Progenitor cell of endocrine pancreas (in vitro differentiated cells): ENCODE results near the gene ANKRD65. TPM values are rescaled to one million over a fixed set of nuclear protein-coding genes. Genes with fewer than 3 reads are reported as not detected.

Source experiments
- DNase-seq: peaks from one replicate; pipeline ENCODE4 v3.0.0; 2021; ENCODE audit warnings: low spot score; ENCODE audit not compliant: unreplicated experiment
- H3K27ac Mint-ChIP-seq: 2 replicates; pipeline ENCODE4 v1.8.0; 2021; ENCODE audit warnings: mild to moderate bottlenecking, moderate library complexity, mixed read lengths
- H3K27me3 Mint-ChIP-seq: 2 replicates; pipeline ENCODE4 v1.8.0; 2021; ENCODE audit warnings: mixed read lengths
- H3K36me3 Mint-ChIP-seq: 2 replicates; pipeline ENCODE4 v1.8.0; 2022; ENCODE audit warnings: mixed read lengths; ENCODE audit not compliant: insufficient read depth
- H3K4me1 Mint-ChIP-seq: 2 replicates; pipeline ENCODE4 v1.8.0; 2021; ENCODE audit warnings: low read depth, mixed read lengths
- H3K4me3 Mint-ChIP-seq: 2 replicates; pipeline ENCODE4 v1.8.0; 2021; ENCODE audit warnings: low read depth, mild to moderate bottlenecking, moderate library complexity, mixed read lengths
- H3K9me3 Mint-ChIP-seq: 2 replicates; pipeline ENCODE4 v1.8.0; 2021; ENCODE audit warnings: low read depth, mixed read lengths
- total RNA-seq: library from RNA; stranded (reverse); gene quantifications from 2 replicates; pipeline ENCODE4 v1.2.1, GENCODE V29; 2021
- TF ChIP-seq, protein P1 (sequence below): fragments of 200-600 bp; sonication (generic); IDR thresholded peaks from one replicate; pipeline ENCODE4 v1.5.0; 2021; ENCODE audit warnings: antibody characterized with exemption, mild to moderate bottlenecking; ENCODE audit not compliant: unreplicated experiment

Gene ANKRD65
- total RNA-seq, 1 donor from 2014 or later: 15.1 TPM

DNA sequence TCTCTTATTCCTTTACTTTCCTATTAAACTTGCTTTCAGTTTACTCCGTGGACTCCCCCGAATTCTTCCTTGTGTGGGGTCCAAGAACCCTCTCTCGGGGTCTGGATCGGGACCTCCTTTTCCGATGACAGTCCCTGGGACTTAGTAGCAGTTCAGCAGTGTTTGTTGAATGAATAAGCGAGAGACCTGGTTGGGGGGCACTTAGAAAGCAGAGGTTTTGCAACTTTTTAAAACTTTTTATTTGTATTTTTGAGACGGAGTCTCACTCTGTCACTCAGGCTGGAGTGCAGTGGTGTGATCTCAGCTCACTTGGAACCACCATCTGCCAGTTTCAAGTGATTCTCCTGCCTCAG, 2.1 kb upstream of the ANKRD65 start:
- Mint-ChIP-seq H3K4me3 (no peak overlapping the region), H3K4me1 (peaks cover 11% of the 10 kb centered on the region), H3K27me3 (peaks cover 9% of the 10 kb centered on the region), H3K36me3 (peaks cover 1% of the 10 kb centered on the region), H3K27ac (no peak overlapping the region), H3K9me3 (no peaks in the 10 kb centered on the region)
- TF ChIP-seq, protein P1, sequence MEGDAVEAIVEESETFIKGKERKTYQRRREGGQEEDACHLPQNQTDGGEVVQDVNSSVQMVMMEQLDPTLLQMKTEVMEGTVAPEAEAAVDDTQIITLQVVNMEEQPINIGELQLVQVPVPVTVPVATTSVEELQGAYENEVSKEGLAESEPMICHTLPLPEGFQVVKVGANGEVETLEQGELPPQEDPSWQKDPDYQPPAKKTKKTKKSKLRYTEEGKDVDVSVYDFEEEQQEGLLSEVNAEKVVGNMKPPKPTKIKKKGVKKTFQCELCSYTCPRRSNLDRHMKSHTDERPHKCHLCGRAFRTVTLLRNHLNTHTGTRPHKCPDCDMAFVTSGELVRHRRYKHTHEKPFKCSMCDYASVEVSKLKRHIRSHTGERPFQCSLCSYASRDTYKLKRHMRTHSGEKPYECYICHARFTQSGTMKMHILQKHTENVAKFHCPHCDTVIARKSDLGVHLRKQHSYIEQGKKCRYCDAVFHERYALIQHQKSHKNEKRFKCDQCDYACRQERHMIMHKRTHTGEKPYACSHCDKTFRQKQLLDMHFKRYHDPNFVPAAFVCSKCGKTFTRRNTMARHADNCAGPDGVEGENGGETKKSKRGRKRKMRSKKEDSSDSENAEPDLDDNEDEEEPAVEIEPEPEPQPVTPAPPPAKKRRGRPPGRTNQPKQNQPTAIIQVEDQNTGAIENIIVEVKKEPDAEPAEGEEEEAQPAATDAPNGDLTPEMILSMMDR: no peak
- DNase-seq: no peak

DNA sequence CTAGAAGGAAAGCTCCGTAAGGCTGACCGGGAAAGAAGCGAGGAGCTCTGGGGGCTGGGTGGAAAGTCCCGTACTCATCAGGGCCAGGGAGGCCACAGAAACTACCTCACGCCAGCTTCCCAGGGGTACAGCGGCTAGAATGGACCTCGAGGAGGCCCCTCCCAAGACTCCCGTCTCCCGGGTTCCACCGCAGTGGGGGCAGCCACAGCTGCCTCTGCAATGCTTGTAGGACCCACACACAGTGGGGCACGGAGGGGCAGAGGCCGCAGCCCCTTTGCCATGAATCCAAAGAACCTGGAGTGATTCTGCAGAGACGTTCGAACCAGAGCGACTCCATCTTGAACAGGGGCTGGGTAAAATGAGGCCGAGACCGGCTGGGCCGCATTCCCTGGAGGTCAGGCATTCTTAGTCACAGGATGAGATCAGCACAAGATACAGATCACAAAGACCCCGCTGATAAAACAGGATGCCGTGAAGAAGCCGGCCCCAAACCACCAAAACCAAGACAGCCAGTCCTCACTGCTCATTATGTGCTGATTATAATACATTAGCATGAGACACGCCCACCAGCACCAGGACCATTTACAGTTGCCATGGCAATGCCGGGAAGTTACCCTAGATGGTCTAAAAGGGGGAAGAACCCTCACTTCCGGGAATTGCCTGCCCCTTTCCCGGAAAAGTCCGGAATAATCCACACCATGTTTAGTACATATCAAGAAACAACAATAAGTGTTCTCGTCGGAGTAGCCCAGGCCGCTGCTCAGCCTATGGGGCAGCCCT, 1.6 kb upstream of the ANKRD65 start:
- Mint-ChIP-seq H3K4me3 (no peak overlapping the region), H3K27me3 (peaks cover 12% of the 10 kb centered on the region), H3K9me3 (no peaks in the 10 kb centered on the region), H3K36me3 (peaks cover 3% of the 10 kb centered on the region), H3K4me1 (peaks cover 11% of the 10 kb centered on the region), H3K27ac (peak overlapping the region; percentile 64)
- no peak for DNase-seq
- TF ChIP-seq, protein P1: no peak

DNA sequence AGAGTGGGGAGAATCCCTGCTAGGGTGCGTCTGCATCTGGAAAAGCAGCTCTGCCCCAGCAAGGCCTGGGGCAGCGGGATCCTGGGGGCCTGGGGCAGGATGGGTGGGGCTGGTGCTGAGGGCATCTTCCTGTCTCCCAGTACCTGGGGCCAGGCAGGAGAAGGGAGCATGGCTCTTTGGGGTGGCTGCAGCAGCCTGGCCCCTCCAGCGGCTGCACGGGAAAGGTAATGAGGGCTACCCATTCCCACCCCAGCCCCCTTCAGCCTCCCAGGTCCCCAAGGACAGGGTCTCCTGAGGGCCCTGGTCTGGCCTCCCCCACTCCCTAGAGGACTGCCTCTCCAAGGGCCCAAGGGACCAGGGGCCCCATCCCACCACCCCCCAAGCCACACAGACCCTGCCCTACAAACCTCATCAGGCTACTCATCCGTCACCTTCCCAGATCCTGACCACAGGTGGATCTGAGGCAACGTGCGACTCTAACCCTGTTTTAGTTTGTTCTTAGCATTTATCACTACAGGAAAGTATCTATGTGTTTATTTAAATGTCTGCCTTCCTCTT, 910 bp upstream of the ANKRD65 start:
- Mint-ChIP-seq H3K36me3 (peaks cover 3% of the 10 kb centered on the region), H3K9me3 (no peaks in the 10 kb centered on the region), H3K27me3 (peaks cover 15% of the 10 kb centered on the region), H3K27ac (peak overlapping the region; percentile 64), H3K4me1 (peaks cover 12% of the 10 kb centered on the region), H3K4me3 (no peak overlapping the region)
- no peak for DNase-seq
- TF ChIP-seq, protein P1: no peak

DNA sequence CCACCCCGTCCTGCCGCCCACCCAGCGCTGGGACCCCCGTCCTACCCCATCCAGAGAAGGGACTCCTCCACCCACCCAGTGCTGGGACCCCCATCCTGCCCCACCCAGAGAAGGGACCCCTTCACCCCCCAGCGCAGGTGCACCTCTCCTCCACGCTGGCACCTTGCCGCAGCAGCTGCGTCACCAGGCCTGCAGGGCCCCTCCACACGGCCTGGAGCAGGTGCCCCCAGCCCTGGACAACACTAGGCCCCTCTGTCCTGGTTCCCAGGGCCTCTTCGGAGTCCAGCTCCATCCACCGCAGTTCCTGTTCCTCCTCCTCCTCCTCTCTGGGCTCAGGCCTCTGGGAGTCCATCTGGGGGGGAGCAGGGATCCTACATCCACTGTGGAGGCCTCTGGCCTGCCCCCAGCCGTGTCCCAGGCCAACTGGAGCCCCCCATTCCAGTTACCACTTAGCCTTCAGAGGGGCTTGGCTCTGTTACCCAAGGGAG, 378 bp downstream of the ANKRD65 start:
- peaks cover 3% of the 10 kb centered on the region for H3K36me3 Mint-ChIP-seq
- H3K27me3 Mint-ChIP-seq: peaks cover 15% of the 10 kb centered on the region
- peak overlapping the region; percentile 91 for H3K27ac Mint-ChIP-seq
- peaks cover 13% of the 10 kb centered on the region for H3K4me1 Mint-ChIP-seq
- TF ChIP-seq, protein P1: no peak
- no peaks in the 10 kb centered on the region for H3K9me3 Mint-ChIP-seq
- peak overlapping the region; percentile 60 for H3K4me3 Mint-ChIP-seq
- no peak for DNase-seq

DNA sequence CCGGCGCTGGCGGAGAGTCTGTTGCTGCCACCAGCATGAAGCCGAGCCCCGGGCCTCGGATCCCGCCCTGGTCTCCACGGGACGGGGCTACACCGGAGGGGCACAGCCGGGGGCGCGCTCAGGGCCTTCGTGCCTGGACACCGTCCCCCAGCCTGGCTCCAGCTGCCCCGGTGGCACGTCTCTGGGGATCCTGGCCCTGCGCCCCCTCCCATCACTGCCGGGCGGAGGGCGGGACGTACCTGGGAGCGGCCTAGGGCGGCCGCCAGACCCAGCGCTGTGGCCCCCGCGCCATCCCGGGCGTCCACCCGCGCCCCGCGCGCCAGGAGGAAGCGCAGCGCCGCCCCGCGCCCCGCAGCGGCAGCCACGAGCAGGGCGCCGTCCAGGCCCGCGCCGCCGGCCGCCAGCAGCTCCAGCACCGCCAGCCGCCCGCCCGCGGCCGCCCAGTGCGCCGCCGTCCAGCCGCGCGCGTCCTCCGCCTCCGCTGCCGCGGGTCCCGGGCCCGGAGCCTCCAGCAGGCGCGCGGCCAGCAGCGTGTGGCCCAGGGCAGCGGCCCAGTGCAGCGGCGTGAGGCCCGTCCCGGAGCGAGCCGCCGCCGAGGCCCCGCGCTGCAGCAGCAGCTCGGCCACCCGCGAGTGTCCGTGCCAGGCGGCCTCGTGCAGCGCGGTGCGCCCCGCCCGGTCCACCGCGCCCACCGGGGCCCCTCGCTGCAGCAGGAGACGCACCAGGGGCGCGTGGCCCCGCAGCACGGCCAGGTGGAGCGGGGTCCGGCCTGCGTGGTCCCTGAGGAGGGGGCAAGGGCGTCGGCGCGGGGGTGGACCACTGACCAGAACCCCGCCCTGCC, 1.0 kb downstream of the ANKRD65 start:
- Mint-ChIP-seq H3K9me3 (no peaks in the 10 kb centered on the region), H3K27ac (no peak overlapping the region), H3K4me3 (peak overlapping the region; percentile 19), H3K4me1 (peaks cover 19% of the 10 kb centered on the region), H3K36me3 (peaks cover 3% of the 10 kb centered on the region), H3K27me3 (peaks cover 15% of the 10 kb centered on the region)
- TF ChIP-seq, protein P1: peak; percentile 24
- no peak for DNase-seq
